NCI-H146 (cell line): ENCODE measurements around the gene RETREG1.
"Not testable (repeated sequence)": the region's sequence is repeated elsewhere in the genome, so short reads cannot be mapped to it uniquely, and the experiment has no call there.

ENCODE experiments used
- DNase-seq: peaks from one replicate; lab custom pipeline; 2025; lab: John Stamatoyannopoulos, UW

Gene RETREG1

GRCh38 chr5:16554110-16554509 is 62.7 kb downstream of the RETREG1 start:
- no peak for DNase-seq

DNA sequence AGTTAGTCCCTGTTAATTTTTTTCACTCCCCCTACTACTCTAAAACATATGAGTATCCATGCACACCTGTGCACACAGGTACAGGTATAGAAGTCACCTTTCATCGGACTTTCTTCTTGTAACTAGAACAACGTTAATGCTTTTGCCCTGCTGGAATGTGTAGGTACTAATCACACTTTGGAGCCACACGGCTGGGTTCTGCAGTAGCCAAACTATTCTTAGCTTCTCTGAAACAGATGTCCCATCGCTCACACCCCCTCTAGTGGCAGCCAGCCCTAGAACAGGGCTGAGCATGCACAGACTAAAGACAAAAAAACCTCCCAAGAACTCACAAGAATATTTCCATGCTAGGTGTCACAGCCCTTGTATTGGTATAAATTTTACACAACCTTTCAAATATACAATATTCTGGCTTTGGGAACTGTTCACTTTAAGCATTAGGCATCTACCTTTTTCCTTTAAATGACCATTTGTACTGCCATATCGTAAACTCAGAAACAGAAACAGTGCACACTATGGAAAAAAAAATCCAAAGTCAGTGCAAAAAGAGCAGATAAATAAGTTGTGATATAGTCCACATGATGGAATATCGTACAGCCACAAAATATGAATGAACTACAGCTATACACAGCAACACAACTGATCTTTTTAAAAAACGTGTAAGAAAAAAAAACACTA is 64.0 kb downstream of the RETREG1 start:
- peak; percentile 67 for DNase-seq

- DNase-seq, result no peak
Measured at GRCh38 chr5:16551628-16552027, 65.2 kb downstream of the RETREG1 start.

DNA sequence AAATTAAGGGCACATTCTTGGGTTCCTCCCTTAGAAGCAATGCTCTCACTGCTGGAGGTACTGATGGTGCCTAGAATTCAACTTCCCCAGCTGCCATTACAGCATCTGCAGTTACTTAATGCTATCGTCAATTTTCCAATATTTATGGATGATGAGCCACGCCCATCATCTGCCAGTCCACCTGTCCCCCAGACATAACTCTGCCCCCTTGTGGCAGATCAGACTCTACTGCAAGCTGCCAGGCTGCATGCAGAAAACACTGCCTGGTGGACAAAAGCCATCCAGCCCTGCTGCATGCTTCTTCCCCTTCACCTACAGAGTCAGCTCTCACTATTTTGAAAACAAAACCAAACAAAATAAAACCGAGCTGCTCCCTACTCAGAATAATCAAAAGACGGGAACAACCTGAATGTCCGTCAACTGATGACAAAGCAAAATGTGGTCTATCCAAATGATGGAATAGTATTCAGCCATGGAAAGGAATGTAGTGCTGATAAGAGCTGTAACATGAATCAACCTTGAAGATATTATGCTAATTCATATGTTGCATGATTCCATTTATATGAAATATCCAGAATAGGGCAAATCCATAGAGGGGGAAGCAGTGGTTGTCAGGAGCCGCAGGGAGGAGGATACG is 66.4 kb downstream of the RETREG1 start:
- DNase-seq, result peak; percentile 83

GRCh38 chr5:16549491-16550206 is 67.1 kb downstream of the RETREG1 start:
- DNase-seq, result no peak

DNA sequence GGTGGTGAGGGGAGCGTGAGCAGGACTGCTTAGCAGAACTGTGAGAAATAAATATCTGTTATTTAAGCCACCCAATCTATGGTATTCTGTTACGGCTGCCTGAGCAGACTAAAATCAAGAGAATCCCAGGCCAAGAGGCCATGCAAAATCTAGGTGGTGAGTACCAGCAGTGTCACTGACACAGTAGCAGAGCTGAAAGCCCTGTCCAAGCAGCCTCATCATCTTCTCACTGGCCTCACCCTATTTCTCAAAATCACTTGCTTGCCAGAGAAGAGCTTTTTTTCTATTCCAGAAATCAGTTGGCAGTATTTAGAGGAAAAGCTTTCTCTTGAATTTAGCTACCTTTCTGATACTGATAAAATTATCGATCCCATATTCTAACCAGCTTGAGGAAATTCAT is 68.0 kb downstream of the RETREG1 start:
- no peak for DNase-seq

- DNase-seq, result no peak
Measured at GRCh38 chr5:16548115-16548514, 68.7 kb downstream of the RETREG1 start.

- no peak for DNase-seq
Measured at GRCh38 chr5:16547200-16547842, 69.5 kb downstream of the RETREG1 start.

DNA sequence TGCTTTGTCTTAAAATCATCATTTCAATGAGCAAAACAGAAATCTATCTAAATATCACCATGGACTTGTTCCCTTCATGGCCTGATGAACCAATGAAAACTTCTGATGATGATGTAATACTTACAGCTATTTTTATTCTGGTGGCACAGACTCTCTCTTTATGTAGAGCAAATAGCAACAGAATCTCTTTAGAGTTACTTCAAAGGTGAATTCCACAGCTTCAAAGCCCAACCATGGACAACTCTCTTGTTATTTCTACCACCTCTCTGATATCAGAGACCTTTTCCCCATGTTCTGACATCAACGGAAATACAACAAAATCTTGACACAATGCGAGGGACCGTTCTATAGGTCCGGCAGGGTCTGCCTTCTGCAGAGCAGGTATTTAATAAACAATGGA is 70.1 kb downstream of the RETREG1 start:
- DNase-seq, result no peak

DNA sequence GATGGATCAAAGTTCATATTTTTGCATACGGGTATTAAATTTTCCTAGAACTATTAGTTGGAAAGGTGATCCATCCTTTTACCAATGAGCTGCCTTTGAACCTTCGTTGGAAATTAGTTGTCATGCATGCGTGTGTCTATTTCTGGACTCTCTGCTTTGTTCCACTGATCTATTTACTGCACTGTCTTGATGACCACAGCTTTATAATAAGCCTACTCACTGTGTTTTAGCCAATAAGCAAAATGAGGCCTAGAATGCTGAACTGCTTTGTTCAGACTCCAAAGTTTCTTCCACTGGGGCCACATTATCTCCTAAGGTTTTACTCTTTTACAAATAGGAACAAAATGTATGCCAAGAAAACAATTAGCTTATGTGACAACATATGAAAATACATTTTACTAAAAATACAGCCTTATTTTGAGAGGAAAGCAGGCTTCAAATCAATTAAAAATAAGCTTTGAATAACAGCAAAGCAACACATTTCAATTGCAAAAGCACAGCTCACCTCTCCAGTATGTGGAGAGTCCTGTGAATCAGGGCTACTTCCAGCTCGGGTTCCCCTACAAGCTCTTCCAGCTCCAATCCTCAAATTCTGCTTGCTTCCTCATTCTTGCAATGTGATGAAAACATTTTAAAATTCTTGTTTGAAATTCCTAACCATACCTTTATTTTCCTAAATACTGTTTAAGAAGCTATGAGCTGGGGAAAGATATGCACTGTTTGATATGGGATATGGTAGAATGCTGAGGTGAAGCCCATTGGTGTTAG is 72.0 kb downstream of the RETREG1 start:
- no peak for DNase-seq

- not testable (repeated sequence) for DNase-seq
Measured at GRCh38 chr5:16543206-16543605, 73.6 kb downstream of the RETREG1 start.

GRCh38 chr5:16542236-16542635 is 74.6 kb downstream of the RETREG1 start:
- peak; percentile 50 for DNase-seq

DNA sequence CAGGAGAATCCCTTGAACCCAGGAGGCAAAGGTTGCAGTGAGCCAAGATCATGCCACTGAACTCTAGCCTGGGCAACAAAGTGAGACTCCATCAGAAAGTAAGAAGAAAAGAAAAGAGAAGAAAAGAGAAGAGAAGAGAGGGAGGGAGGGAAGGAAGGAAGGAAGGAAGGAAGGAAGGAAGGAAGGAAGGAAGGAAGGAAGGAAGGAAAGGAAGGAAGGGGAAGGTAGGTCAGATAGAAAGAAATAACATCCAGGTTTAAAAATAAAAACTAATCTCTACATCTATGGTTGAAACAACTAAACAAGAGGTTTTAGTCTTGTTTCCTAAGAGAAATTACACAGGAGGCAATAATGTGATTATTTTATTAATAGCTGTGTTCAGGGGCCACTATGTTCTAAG is 75.2 kb downstream of the RETREG1 start:
- DNase-seq, result not testable (repeated sequence)

DNA sequence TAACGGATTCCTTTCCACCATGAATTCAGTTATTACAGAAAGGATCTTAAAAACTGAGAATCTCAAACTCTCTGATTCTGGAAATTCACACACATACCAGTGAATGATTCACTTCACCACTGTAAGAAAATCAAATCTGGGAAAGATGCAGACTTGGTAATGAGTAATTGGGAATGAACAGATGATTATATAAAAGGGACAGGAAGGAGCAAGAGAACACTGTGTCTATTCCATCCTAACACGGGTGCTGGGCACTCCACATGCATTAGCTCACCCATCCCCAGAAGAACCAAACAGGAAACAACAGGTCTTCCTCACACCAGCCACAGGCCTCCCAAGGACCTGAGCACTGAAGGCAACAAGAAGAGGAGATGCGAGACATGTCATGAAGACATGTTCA is 76.4 kb downstream of the RETREG1 start:
- DNase-seq, result no peak

DNA sequence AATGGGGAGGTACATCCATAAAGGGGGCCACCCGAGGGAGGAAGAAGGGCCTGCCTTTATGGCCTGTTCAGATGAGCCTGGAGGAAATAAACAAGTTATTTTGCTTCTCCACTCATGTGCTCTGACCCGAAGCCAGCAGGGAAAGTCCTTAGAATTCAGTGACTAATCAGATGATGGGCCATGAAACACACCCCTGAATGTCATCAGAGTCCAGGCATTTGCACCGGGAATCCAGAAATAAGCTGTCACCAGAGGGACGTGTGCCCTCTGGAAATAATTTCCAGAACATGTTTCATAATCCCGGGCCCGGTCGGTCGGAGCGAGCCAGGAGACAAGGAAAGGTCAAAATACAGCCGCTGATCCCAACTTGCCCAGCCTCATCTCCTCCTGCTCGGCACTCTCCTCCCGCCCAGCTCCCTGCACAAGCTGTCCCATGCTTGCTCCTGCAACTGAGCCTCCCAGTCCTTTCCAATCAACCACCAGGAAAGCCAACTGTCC is 77.6 kb downstream of the RETREG1 start:
- DNase-seq, result no peak

GRCh38 chr5:16538006-16538405 is 78.8 kb downstream of the RETREG1 start:
- DNase-seq, result no peak

DNA sequence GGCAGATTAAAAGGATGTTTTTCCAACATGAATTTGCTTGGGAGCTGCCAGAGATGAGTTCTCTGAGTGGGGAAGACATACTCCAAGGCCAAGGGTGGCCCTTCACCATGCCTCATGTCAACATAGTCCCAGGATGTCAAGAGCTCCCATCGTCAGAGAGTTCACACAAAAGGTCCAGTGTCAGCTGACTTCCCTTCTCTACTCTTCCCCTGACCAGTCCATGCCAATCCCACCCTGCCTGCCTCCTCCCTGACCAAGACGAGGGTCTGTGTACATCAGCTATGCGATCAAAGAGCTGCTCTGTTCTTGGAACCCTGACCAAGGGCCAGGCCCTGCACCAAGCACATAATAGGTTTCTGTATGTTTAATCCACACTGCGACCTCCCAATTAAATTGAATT is 80.0 kb downstream of the RETREG1 start:
- no peak for DNase-seq

- DNase-seq, result no peak
Measured at GRCh38 chr5:16536246-16536645, 80.6 kb downstream of the RETREG1 start.

DNA sequence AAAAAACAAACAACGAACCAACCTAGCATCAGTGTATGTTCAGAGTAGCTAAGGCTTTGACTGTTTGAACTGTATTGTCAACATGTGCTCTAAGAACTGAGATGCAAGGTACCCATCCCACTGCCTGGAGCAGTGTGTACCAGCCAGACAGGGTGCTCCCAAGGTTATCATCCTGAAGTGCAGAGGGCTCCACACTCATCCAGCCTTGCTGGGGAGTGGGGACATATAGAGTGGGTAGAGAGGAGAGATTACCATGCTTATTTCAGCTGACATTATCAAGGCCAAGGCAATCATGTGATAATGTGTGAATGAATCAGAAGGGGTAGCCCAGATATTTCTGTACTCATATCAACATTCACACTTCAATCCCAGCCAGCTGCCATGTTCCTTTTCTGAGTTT is 82.5 kb downstream of the RETREG1 start:
- no peak for DNase-seq

- DNase-seq, result no peak
Measured at GRCh38 chr5:16531063-16531648, 85.6 kb downstream of the RETREG1 start.

DNA sequence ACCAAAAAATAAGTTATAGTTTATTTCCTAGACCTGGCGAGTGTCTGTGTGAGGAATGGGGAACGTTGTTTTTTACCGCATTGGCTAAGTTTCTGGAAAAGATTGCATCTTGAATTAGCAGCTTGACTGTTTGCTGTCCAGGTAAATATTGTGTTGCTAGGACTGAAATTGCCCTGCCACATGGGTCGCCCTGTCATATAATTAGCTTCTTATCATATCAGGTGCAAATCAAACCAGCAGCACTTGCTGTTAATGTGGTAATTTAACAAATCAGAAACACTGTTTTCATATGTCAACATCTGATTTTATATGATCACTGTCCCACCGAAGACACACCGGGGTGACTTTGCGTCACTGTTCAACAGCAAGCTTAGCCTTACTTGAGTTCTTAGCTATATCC is 87.5 kb downstream of the RETREG1 start:
- DNase-seq, result peak; percentile 57
